Activated T-cell treated with anti-CD3 and anti-CD28 coated beads for 48 hours (primary cell): ENCODE results near the gene OR1K1.
"Not testable (repeated sequence)": the region's sequence is repeated elsewhere in the genome, so short reads cannot be mapped to it uniquely, and the experiment has no call there.

Experiments used
- DNase-seq: peaks from one replicate; pipeline ENCODE4 v3.0.0-alpha.2; 2020; ENCODE audit warnings: low read depth

OR1K1 gene

GRCh38 chr9:122812736-122813135, 12.8 kb downstream of the OR1K1 start:
- DNase-seq: no peak

DNA sequence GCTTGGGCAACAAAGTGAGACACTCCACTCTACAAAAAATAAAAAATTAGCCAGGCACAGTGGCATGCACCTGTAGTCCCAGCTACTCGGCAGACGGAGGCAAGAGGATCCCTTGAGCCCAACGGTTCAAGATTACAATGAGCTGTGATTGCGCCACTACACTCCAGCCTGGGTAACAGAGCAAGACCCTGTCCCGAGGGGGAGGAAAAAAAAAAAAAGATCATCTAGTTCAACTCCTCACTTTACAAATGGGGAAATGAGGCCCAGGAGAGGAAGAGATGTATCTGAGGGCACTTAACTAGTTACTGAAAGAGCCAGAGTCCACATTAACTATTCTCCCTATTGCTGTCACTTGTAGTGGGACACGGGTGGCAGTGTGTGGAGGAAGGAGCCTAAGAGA, 14.6 kb downstream of the OR1K1 start:
- no peak for DNase-seq

DNA sequence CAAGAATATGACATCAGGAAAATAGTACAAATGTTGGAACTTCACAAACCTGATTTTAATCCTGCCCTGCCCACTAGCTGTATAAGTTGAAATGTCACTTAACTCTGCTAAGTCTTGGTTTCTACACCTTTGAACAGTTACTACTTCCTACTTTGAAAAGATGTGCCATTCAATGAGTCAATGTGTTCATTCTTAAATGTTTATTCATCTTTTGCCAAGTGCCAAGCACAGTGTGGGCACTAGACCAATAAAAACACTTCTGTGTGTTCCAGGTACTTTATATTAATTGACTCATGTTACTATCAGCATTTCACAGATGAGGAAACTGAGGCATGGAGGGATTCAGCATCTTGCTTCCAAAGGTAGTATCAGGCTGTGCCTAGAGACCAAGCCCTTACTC, 15.6 kb downstream of the OR1K1 start:
- DNase-seq: no peak

DNA sequence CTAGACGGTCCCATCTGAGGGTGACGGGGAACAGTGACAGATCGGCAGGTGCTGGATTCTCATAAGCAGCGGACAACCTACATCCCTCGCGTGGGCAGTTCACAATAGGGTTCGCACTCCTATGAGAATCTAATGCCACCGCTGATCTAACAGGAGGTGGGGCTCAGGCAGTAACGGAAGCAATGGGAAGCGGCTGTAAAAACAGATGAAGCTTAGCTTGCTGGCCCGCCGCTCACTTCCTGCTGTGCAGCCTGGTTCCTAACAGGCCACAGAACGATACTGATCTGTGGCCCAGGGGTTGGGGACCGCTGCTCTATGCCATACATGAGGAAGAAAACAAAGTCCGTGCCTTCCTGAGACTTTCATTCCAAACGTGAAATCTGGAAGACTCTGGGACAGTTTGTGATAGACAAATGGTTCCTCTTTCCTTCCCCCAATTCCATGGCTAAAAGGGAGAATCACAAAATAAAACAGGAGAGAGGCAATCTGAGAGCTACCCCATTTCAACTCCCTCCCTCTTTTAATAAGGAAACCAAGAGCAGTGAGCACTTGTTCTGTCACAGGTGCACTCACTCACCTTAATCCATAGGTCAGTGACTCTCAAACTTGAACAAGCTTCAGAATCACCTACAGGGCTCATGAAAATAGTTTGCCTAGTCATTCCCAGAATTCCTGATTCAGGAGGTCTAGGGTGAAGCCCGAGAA, 16.4 kb downstream of the OR1K1 start:
- no peak for DNase-seq

GRCh38 chr9:122819326-122819725, 19.4 kb downstream of the OR1K1 start:
- no peak for DNase-seq

GRCh38 chr9:122819791-122820489, 20.0 kb downstream of the OR1K1 start:
- DNase-seq: no peak

DNA sequence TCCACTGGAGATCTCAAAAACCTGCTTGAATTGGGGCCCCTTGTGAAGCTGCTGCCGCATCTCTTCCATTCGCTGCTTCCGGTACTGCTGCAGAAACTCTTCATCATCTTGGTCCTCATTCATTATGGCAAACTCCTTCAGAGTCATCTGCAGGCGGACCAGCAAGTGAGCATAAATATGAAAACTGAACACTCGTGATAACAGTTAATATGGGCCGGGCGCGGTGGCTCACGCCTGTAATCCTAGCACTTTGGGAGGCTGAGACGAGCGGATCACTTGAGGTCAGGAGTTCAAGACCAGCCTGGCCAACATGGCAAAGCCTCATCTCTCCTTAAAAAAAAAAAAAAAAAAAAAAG, 20.5 kb downstream of the OR1K1 start:
- no peak for DNase-seq

GRCh38 chr9:122821278-122821943, 21.5 kb downstream of the OR1K1 start:
- no peak for DNase-seq

GRCh38 chr9:122822056-122822455, 22.1 kb downstream of the OR1K1 start:
- no peak for DNase-seq

GRCh38 chr9:122822938-122823337, 23.0 kb downstream of the OR1K1 start:
- no peak for DNase-seq

- DNase-seq: no peak
Observed at GRCh38 chr9:122827761-122828093, 27.8 kb downstream of the OR1K1 start.

- not testable (repeated sequence) for DNase-seq
Observed at GRCh38 chr9:122828965-122829284, 29.0 kb downstream of the OR1K1 start.

GRCh38 chr9:122832194-122832593, 32.3 kb downstream of the OR1K1 start:
- no peak for DNase-seq

GRCh38 chr9:122835313-122835731, 35.4 kb downstream of the OR1K1 start:
- DNase-seq: no peak

- no peak for DNase-seq
Observed at GRCh38 chr9:122837266-122837850, 37.4 kb downstream of the OR1K1 start.

DNA sequence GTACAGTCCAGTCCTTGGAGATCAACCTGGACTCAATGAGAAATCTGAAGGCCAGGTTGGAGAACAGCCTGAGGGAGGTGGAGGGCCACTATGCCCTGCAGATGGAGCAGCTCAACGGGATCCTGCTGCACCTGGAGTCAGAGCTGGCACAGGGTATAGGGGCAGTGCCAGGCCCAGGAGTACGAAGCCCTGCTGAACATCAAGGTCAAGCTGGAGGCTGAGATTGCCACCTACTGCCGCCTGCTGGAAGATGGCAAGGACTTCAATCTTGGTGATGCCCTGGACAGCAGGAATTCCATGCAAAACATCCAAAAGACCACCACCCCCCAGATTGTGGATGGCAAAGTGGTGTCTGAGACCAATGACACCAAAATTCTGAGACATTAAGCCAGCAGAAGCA, 38.5 kb downstream of the OR1K1 start:
- not testable (repeated sequence) for DNase-seq

GRCh38 chr9:122841501-122841900, 41.6 kb downstream of the OR1K1 start:
- no peak for DNase-seq

DNA sequence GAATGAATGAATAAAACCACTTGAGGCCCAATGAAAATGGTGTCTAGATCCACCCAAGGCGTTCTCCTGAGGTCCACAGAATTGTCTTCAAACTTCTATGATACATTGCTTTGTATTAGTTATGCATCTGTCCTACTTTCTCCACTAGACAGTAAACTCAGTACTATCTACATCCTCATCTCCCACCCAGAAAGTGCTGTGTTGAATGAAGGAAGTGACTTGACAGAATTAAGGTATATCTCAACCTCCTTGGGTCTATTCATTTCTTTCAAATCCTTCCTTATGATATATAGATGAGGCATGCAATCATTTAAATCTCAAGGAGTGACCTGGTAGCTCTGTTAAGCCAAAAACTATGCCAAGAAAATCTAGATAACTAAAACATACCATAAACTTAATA, 44.2 kb downstream of the OR1K1 start:
- no peak for DNase-seq

- DNase-seq: no peak
Observed at GRCh38 chr9:122845116-122845515, 45.2 kb downstream of the OR1K1 start.

- DNase-seq: no peak
Observed at GRCh38 chr9:122846371-122846940, 46.5 kb downstream of the OR1K1 start.

DNA sequence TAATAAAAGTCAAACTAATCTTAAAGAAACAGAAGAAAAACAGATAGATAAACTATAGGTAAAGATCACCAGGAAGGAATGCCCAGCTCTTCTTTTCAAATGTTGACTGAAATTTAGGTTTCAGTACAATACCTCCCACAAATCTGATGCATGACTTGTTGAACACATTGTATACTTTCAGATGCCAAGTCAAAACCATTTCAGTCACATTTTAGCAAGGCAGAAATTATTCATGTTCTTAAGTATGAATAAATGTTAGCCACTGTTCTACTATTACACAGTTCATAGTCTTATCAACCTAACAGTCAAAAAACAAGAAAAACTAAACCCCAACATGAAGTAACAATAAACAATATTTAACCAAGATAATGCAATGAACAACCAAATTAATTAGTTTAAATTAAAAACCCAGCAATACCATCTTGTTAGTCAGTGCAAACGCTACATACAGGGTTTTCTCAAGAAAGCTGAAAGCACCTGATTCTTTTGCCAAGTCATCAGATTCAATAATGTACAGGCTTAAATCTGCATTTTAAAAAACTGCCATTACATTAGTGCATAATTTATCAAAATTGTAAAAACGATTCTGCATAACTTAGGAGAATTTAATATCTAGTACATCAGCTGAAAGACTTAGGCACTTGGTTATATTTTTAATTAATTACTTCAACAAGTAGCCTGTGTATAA, 48.5 kb downstream of the OR1K1 start:
- no peak for DNase-seq
